ENCODE data around the gene STRAP.

DNA sequence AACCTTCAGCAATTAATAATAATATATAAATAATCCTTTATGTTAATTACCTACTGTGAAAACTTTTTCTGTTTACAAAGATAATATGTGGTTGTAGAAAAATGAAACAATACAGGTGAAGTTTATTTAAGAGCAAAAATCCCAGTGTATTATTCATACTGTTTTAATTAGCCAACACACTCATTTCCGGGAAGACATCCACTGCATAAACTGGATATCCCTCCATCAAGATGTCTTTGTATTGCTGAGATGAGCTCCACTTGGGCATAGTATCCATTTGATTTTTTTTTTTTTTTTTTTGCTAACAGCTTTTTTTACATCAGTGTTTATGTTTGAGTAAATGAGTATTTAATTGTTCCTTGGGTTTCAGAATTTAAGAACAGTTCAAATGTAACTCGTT, 15.2 kb downstream of the STRAP start:
- TF ChIP-seq, protein P1, sequence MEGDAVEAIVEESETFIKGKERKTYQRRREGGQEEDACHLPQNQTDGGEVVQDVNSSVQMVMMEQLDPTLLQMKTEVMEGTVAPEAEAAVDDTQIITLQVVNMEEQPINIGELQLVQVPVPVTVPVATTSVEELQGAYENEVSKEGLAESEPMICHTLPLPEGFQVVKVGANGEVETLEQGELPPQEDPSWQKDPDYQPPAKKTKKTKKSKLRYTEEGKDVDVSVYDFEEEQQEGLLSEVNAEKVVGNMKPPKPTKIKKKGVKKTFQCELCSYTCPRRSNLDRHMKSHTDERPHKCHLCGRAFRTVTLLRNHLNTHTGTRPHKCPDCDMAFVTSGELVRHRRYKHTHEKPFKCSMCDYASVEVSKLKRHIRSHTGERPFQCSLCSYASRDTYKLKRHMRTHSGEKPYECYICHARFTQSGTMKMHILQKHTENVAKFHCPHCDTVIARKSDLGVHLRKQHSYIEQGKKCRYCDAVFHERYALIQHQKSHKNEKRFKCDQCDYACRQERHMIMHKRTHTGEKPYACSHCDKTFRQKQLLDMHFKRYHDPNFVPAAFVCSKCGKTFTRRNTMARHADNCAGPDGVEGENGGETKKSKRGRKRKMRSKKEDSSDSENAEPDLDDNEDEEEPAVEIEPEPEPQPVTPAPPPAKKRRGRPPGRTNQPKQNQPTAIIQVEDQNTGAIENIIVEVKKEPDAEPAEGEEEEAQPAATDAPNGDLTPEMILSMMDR (IDR thresholded peaks at IDR 0.05), result no peak
- TF ChIP-seq POLR2A (IDR thresholded peaks at IDR 0.05), result no peak
